Measurements from ENCODE around the gene VN1R5. TPM values are rescaled to one million over a fixed set of nuclear protein-coding genes. Genes with fewer than 3 reads are reported as not detected.

The VN1R5 gene
- total RNA-seq, 2 experiments from 2014 or later, result not detected

DNA sequence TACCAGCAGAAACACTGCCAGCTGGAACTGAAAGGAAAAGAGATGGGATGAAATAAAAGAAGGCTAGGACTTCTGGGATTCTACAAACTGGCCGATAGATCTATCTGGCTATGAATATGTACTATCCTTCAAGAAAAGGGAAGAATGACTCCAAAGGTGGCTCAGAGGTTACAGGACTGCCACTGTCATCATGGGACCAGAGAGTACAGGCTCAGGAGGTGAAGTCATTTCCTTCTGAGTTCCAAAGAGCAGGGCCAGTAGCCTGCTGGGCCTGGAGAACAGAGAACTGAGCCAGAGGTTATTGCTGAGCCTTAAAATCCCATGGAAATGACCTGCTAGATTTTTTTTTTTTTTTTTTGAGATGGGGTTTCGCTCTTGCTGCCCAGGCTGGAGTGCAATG, 48.2 kb downstream of the VN1R5 start:
- Histone ChIP-seq H2AFZ (ENCODE audit: low read length) (no peak overlapping the region), H3K9me2 (ENCODE audit: insufficient read depth, low read length) (no peaks in the 10 kb centered on the region), H3K36me3 (ENCODE audit: insufficient read depth, low read length) (peaks cover 57% of the 10 kb centered on the region), H3K4me3 (ENCODE audit: low read depth, low read length, poor library complexity, severe bottlenecking) (no peak overlapping the region), H3K79me2 (ENCODE audit: insufficient read depth, low read depth, low read length) (no peaks in the 10 kb centered on the region), H3K27ac (ENCODE audit: low read depth, low read length, poor library complexity, severe bottlenecking) (no peak overlapping the region), H4K20me1 (ENCODE audit: insufficient read depth, low read length) (no peaks in the 10 kb centered on the region), H3K4me1 (ENCODE audit: insufficient read depth, low read length, poor library complexity, severe bottlenecking) (no peaks in the 10 kb centered on the region), H3K9me3 (ENCODE audit: low read length) (no peaks in the 10 kb centered on the region), H3K4me2 (ENCODE audit: low read length) (no peak overlapping the region)
- ChIA-PET POLR2A (interaction anchor here (0.6 kb wide), 1 partner anchor 70 kb away, joined by 3 read pairs; no protein-coding TSS in a partner anchor), CTCF (ENCODE audit: unreplicated experiment) (no interaction called here)
- BruUV-seq (replicated peaks), result no TSS peak
- no peak for TF ChIP-seq EZH2phosphoT487 (IDR thresholded peaks at IDR 0.05; ENCODE audit: borderline replicate concordance, low read depth, low read length)
- TF ChIP-seq CTCF (conservative IDR thresholded peaks at IDR 0.05; ENCODE audit: low read length), result no peak
- no peak for DNase-seq (ENCODE audit: low spot score)
- intact Hi-C loops (cut with micrococcal nuclease; ENCODE audit: unreplicated experiment), result no loop called here

Small RNA genes within 50 kb of the gene (small RNA-seq; reads per million reads assigned to genes)
- gene RF00019, result not detected

Other genes with a start within 250 kb of the VN1R5 start
- 9.8 and 15.0 TPM in 2 replicates for gene ZNF695, start 248.0 kb upstream of the VN1R5 start, total RNA-seq (2014; rRNA removed; shearing (Covaris generic))
- gene ZNF695, start 248.0 kb upstream of the VN1R5 start, total RNA-seq (2022), result 13.7 and 14.2 TPM in 2 replicates
- gene ZNF670, start 177.3 kb upstream of the VN1R5 start, total RNA-seq (2014; rRNA removed; shearing (Covaris generic)), result 5.5 and 5.8 TPM in 2 replicates
- gene ZNF670, start 177.3 kb upstream of the VN1R5 start, total RNA-seq (2022), result 8.0 and 8.6 TPM in 2 replicates
- gene ZNF669, start 151.7 kb upstream of the VN1R5 start, total RNA-seq (2014; rRNA removed; shearing (Covaris generic)), result 16.9 and 17.4 TPM in 2 replicates
- 13.6 and 15.5 TPM in 2 replicates for gene ZNF669, start 151.7 kb upstream of the VN1R5 start, total RNA-seq (2022)
- gene ZNF124, start 84.1 kb upstream of the VN1R5 start, total RNA-seq (2014; rRNA removed; shearing (Covaris generic)), result 24.7 and 29.0 TPM in 2 replicates
- gene ZNF124, start 84.1 kb upstream of the VN1R5 start, total RNA-seq (2022), result 32.9 and 33.3 TPM in 2 replicates
- 29.2 and 36.4 TPM in 2 replicates for gene ZNF496, start 75.8 kb downstream of the VN1R5 start, total RNA-seq (2014; rRNA removed; shearing (Covaris generic))
- 21.7 and 26.9 TPM in 2 replicates for gene ZNF496, start 75.8 kb downstream of the VN1R5 start, total RNA-seq (2022)
- gene NLRP3, start 160.1 kb downstream of the VN1R5 start, total RNA-seq (2014; rRNA removed; shearing (Covaris generic)), result not detected in 2 replicates
- gene NLRP3, start 160.1 kb downstream of the VN1R5 start, total RNA-seq (2022), result not detected in 2 replicates
- not detected in 2 replicates for gene OR2B11, start 202.0 kb downstream of the VN1R5 start, total RNA-seq (2014; rRNA removed; shearing (Covaris generic))
- not detected in 2 replicates for gene OR2B11, start 202.0 kb downstream of the VN1R5 start, total RNA-seq (2022)